HG02840 (cell line): Measurements from ENCODE around the gene PIK3R4.

Experiments
- ATAC-seq: cut with Tn5 transposase; IDR thresholded peaks from one replicate; pipeline ENCODE4 v1.9.1; 2021; ENCODE audit warnings: mild to moderate bottlenecking, moderate library complexity, moderate number of reproducible peaks; ENCODE audit not compliant: unreplicated experiment, low FRiP score

PIK3R4 gene

DNA sequence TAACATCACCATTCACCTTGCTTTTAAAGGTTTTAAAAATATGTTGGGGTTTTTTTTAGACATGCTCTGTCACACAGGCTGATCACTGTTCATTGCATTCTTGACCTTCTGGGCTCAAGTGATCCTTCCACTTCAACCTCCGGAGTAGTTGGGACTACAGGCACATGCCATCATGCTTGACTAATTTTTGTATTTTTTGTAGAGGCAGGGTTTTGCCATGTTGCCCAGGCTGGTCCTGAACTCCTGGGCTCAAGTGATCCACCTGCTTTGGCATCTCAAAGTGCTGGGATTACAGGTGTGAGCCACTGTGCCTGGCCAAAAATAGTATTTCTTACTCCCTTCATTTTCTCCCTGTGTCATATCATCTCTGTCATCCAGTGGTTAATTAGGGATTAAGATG lies 101.4 kb downstream of the PIK3R4 start:
- no peak for ATAC-seq

DNA sequence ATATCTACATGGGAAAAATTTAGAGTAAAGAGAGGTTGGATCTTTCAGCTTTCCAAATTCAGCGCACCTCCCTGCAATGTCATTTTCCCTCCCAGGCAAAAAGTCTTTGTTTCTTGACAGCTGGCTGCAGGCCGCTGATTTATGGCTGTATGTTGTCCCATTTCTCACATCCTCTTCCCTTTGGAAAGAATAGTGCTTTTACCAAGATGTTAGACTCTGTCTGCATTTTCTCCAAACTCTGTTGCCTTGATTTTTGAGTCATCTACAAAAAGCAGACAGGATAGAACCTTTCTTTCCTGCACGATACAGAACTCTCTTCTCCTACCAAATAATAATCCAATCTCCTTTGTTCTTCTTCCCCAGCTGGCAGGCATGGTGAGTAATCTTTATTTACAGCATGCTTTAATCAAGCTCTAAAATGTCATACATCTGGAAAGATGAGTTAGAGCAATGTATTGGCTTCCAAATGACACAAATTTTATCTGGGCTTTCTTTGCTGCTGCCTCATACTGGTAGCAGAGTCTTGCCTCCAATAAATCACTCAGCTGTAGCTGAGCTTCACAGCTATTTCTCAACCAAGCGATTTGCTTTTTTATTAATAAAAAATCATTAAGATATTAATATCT lies 101.9 kb downstream of the PIK3R4 start:
- no peak for ATAC-seq

DNA sequence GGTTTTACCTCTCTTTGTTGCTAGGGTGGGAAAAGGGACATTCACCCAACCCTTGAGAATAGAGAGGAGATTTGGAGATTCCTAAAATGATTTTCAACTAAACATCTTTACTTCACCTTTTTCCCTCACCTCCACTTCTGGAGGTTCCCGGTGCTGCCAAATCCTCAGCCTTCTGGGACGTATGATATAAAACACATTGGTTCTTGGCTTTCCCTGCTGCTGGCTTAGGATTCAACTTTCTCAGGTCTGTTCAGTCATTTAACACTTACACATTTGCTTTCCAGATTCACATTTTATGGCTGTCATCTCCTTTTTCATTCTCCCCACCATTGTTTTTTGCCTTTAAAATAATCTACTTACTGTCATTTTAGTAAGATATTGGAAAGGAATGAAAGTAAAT lies 106.6 kb downstream of the PIK3R4 start:
- no peak for ATAC-seq

DNA sequence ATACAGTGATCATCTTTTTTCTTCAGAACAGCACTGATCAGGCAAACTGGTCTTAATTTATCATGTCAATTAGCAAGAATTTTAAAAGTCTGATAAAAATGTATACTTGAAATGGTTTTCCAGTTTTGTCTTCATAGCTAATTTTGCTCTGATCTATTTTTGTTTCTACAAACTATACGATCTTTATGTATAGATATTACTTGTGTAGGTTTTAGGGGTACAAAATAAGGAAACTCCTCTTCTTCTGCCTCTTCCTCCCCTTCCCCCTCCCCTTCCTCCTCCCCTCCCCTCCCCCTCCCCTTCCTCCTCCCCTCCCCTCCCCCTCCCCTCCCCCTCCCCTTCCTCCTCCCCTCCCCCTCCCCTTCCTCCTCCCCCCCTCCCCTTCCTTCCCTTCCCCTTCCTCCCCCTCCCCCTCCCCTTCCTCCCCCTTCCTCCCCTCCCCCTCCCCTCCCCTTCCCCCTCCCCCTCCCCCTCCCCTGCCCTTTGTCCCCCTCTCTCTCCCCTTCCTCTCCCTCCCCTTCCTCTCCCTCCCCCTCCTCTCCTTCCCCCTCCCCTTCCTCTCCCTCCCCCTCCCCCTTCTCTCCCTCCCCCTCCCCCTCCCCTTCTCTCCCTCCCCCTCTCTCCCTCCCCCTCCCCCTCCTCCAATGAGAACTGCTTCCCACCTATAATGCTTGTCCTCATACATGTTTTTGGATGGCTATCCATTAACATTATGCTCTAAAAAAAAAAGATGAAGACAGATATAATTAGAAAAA lies 110.0 kb downstream of the PIK3R4 start:
- ATAC-seq: no peak

DNA sequence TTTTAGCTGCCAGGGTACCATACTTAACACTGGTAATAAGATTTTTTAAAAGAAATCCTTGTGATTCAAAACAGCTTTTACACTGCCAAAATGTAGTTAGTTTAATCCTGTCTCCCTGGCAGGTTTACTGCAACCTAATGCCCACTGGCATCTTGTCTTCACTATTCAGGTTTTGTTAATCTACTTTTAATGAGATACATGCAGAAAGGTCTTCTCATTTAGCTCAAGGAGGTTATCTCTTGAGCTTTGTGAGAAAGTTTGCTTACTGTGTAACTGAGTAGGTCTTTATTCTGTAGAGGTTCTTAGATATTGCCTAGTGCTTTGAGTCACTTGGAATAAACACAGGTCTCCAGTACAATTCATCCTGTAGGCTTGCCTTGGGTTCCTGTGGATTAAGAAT lies 110.7 kb downstream of the PIK3R4 start:
- ATAC-seq: no peak

DNA sequence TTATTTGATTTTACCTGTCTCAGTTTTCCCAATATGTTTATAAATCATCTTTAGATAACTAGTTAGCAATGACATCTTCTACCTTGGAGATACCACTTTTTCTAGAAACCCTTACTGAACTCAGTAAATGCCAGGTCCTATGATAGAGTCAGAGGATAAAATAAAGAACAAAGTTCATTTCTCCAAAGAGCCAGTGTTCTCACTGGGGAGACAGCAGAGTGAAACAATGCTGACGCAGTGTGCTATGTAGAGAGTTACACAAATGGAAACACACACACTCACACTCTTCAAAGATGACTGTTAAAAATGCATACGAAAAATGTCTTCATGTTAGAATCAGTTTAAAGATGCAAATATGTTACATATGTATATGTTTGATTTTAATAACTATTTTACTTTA lies 111.3 kb downstream of the PIK3R4 start:
- ATAC-seq: no peak
